Omental fat pad (tissue), 4 donors: ENCODE measurements around the gene BMP5. TPM values are rescaled to one million over a fixed set of nuclear protein-coding genes. Genes with fewer than 3 reads are reported as not detected.

Source experiments
- ATAC-seq: fragments of 150-250 bp; one replicate; pipeline ENCODE4 v1.9.1; 2016; ENCODE audit warnings: mild to moderate bottlenecking, moderate library complexity; ENCODE audit not compliant: low FRiP score
- DNase-seq: peaks from one replicate; pipeline ENCODE4 v3.0.0-alpha.2; 2019; ENCODE audit warnings: low spot score
- total RNA-seq, 4 donors: library from RNA; depleted of rRNA; stranded (reverse); fragments of >200 nt; gene quantifications; one replicate each; pipeline ENCODE4 v1.1.0, GENCODE V29; 2016
- TF ChIP-seq, protein P1 (sequence below), 3 donors: fragments of 450-650 bp; IDR thresholded peaks; one replicate each; pipeline ENCODE4 v1.5.1; 2016 to 2017; ENCODE audit warnings: antibody characterized with exemption in 3 of 3, mild to moderate bottlenecking in 3 of 3, moderate library complexity in 2 of 3

BMP5 gene
- total RNA-seq, 4 donors from 2014 or later: 1.4 TPM; not detected in 3

- TF ChIP-seq, protein P1, sequence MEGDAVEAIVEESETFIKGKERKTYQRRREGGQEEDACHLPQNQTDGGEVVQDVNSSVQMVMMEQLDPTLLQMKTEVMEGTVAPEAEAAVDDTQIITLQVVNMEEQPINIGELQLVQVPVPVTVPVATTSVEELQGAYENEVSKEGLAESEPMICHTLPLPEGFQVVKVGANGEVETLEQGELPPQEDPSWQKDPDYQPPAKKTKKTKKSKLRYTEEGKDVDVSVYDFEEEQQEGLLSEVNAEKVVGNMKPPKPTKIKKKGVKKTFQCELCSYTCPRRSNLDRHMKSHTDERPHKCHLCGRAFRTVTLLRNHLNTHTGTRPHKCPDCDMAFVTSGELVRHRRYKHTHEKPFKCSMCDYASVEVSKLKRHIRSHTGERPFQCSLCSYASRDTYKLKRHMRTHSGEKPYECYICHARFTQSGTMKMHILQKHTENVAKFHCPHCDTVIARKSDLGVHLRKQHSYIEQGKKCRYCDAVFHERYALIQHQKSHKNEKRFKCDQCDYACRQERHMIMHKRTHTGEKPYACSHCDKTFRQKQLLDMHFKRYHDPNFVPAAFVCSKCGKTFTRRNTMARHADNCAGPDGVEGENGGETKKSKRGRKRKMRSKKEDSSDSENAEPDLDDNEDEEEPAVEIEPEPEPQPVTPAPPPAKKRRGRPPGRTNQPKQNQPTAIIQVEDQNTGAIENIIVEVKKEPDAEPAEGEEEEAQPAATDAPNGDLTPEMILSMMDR (IDR thresholded peaks at IDR 0.05): no peak
- ATAC-seq (no peak), DNase-seq (no peak)
Measured at GRCh38 chr6:55818482-55818881, 56.9 kb downstream of the BMP5 start.

DNA sequence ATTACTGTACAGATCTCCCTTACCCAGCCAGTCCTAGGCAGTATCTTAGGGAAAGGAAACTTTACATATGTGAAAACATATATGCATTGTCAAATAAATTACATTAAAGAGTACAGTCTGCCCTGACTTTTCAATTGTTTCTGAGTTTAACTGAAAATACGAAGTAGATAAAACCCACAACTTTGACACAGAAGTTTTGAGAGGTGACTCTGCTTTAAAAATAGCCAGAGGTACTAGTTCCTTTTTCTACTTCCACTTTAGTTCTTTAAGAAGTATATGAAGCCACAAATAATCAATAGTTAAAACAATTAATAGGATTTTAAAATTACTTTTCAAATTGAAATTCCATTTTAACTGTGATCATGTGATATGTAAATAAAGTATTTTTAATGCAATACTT lies 62.9 kb downstream of the BMP5 start:
- no peak for DNase-seq
- no peak for ATAC-seq
- TF ChIP-seq, protein P1 (IDR thresholded peaks at IDR 0.05): no peak

GRCh38 chr6:55811074-55811473 lies 64.3 kb downstream of the BMP5 start:
- ATAC-seq (no peak), DNase-seq (no peak)
- TF ChIP-seq, protein P1 (IDR thresholded peaks at IDR 0.05): no peak

DNA sequence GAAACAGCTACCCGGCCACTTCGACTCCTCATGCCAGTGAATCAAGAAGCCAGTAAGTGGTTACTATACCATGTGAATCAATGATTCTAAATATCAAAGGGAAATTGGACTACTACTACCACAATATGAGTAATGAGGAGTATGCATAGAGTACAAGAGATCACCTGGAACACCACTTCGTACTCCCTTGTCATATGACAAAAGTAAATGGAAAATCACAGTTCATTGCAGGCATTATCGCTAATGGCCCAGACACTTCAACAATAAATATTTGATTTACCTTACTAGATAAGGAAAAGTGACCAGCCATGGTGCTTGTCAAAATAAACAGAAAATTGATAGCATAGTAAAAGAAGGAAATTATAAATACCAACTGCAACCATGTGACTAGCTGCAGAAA lies 73.1 kb downstream of the BMP5 start:
- DNase-seq: no peak
- no peak for ATAC-seq
- TF ChIP-seq, protein P1 (IDR thresholded peaks at IDR 0.05): no peak

GRCh38 chr6:55798571-55798970 lies 76.8 kb downstream of the BMP5 start:
- no peak for ATAC-seq

DNA sequence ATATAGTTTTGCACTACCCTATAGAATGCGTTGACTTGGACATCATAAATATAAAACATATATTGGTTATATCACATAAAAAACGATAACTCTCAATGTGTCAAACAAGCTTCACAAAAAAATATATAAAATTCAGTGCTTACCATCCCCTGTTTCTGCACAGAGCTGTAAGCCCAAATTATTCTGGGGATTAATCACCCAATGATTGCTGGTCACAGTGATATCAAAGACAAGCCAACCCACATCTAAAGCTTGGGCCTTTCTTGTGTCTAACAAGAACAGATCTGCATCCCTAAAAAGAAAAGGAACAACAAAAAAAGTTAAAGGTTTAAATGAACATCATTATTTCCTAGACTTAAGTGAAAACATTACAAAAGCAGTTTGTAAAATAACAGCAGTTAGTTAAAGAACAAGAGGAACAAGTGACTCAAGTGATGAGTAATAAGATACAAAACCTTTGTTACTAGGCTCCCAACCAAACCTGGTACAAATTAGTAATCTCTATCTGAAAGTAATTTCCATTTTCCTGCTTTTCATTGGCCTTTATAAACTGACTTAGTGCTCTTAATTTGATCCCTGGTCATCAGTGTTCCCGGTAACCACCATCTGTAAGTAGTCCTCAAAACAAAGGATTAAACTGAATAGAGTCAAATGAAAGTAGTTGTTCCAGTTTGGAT lies 81.1 kb downstream of the BMP5 start:
- TF ChIP-seq, protein P1 (IDR thresholded peaks at IDR 0.05): no peak
- DNase-seq (no peak), ATAC-seq (no peak)

More at GRCh38 chr6:55798571-55798970, 76.8 kb downstream of the BMP5 start:
- TF ChIP-seq, protein P1 (IDR thresholded peaks at IDR 0.05): no peak
- no peak for DNase-seq

DNA sequence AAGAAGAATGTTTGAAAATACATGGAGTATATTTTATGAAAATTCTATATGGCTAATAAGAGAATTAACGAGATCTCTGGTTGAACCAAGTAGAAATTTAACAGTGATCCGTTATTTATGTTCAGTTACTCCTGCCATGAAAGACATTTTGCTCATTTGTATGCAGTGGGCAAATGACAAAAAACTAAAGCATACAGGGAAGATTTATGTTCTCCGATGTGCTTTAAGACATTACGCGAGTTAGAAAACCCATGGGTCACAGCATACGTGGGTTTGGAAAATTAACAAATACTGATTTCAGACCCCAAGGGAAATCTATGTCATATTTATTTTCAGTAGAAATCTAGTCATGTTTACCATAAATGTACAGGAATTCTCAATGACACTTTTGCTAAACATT lies 90.1 kb downstream of the BMP5 start:
- no peak for DNase-seq
- TF ChIP-seq, protein P1 (IDR thresholded peaks at IDR 0.05): no peak
- ATAC-seq: no peak
